ENCODE results near the gene BBX. TPM values are rescaled to one million over a fixed set of nuclear protein-coding genes. Genes with fewer than 3 reads are reported as not detected.

Gene BBX
- total RNA-seq, 1 donor, result 81.8 TPM

DNA sequence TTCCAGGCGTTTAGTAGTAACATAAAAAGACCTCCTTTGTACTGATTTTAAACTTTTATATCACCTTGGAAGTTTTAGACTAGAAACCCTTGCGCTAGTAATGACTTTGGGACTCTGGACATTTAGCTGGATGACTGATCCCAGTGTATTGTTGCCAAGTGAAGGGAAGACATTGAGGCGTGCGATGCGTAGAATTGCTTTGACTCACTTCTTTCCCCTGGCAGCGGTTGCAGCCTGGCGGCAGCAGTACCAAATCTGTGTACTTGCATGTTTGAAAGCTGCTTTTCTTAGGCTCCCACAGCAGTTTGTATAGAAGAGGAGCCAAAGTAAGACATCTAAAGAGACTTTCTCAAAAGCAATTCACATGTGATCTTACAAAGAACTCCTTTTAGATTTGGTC, 151.6 kb downstream of the BBX start:
- TF ChIP-seq, protein P1, sequence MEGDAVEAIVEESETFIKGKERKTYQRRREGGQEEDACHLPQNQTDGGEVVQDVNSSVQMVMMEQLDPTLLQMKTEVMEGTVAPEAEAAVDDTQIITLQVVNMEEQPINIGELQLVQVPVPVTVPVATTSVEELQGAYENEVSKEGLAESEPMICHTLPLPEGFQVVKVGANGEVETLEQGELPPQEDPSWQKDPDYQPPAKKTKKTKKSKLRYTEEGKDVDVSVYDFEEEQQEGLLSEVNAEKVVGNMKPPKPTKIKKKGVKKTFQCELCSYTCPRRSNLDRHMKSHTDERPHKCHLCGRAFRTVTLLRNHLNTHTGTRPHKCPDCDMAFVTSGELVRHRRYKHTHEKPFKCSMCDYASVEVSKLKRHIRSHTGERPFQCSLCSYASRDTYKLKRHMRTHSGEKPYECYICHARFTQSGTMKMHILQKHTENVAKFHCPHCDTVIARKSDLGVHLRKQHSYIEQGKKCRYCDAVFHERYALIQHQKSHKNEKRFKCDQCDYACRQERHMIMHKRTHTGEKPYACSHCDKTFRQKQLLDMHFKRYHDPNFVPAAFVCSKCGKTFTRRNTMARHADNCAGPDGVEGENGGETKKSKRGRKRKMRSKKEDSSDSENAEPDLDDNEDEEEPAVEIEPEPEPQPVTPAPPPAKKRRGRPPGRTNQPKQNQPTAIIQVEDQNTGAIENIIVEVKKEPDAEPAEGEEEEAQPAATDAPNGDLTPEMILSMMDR (IDR thresholded peaks at IDR 0.05; ENCODE audit: insufficient read depth, low read length), result no peak
- peak; percentile 43 for DNase-seq (ENCODE audit: low read depth)
- no peak overlapping the region for H3K4me3 ChIP-seq (ENCODE audit: low read depth, low read length)

DNA sequence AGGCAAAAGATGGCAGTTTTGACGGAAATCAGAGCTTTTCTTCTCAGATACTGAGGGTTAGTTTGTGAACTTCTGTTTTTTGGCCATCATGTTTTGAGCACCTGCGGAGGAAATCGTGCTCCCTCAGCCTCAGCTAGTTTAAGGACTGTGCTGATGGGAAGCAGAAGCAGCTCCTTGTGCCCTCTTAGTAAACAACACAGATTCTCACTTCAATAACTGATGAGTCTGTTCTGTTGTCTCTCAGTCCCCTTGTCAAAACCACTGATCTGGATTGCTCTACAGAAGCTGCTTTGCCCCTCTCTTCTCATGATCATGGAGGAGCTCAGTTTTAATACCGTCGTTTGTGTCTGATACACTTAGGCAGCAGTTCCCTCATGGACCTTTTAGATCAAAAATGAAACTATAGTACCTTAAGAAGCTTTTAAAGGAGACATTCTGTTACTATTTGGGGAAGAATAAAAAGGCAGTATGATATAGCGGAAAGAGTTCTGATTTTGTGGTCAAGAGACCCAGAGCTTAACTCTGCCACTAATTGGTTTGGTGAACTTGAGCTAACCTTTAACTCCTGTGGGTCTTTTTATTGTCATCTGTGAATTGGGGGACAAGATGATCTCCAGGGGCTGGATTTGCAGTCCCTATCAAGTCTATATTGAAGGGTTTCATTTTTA, 152.6 kb downstream of the BBX start:
- H3K4me3 ChIP-seq (ENCODE audit: low read depth, low read length), result no peak overlapping the region
- DNase-seq (ENCODE audit: low read depth), result no peak
- TF ChIP-seq, protein P1 (IDR thresholded peaks at IDR 0.05; ENCODE audit: insufficient read depth, low read length), result no peak

DNA sequence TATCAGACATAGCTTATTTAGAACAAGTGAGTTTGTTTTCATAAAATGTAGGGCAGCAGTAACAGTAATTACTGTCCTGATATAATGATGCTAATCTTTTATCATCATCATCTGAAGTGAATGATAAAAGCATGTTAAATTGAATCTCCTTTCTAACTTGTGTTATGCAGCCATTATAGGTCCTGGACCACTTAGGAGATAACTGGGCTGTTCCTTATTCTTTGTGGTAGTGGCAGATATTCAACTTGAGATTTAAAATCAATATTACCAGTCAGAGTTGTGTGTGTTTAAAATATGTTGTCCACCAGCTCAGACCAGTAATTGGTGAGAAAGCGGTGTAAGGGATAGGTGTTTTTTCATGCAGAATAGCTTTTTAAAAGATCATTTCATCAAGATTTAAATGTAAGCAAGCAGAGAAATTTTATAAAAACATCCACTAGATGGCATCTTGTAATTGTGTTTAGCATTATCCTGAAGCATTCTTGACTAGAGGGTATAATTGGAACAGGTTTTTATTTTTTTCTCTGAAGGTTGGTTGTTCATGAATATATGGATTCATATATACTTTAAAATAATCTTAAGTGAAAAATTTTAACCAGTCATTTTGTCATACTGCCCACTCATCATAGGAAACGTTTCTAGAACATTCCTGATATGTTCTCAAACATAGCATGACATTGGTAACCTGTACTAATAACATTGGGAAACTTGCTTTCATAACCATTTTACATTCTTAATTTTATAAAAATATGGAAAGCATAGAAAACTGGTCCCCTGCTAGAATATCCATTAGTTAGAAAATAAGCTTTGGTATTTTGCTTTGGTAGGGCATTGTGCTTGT, 153.9 kb downstream of the BBX start:
- TF ChIP-seq, protein P1 (IDR thresholded peaks at IDR 0.05; ENCODE audit: insufficient read depth, low read length), result peak; percentile 49
- H3K4me3 ChIP-seq (ENCODE audit: low read depth, low read length), result no peak overlapping the region
- DNase-seq (ENCODE audit: low read depth), result peak; percentile 49

DNA sequence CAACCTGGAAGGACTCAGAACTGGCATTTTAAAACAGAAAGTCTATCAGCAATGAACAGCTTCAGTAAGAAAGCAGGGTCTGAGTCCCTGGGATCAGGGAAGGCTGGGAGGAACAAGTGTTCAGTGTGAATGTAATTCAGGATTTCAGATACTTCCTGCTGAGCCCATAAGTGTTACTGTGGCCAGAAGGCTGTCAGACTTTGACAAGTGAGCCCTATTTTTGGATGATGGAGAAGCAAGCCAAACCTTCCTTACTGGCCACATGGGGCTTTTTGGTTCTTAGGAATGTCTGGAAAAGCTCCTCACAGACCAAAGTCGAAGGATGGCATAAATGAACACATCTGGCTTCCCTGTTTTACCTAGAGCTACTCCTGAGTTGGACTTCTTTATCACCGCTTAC, 157.2 kb downstream of the BBX start:
- no peak overlapping the region for H3K4me3 ChIP-seq (ENCODE audit: low read depth, low read length)
- TF ChIP-seq, protein P1 (IDR thresholded peaks at IDR 0.05; ENCODE audit: insufficient read depth, low read length), result no peak
- DNase-seq (ENCODE audit: low read depth), result no peak

DNA sequence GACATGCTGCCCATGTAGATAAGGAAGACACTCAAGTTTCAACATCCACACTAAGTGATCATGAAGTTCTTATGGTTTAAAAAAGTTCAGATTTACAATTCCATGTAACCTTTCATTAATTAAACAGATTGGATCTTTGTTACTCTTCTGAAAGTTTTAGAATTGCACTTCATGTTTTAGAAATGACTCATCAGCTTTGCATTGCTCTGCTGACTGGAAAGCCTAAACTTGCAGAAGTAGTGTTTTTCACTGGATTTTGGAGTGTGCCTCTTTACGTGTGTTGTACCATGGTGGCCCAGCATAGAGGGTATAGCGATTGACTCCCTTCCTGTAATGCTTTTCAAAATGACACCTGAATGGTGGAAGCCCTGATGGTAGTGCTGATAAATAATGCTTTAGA, 157.9 kb downstream of the BBX start:
- DNase-seq (ENCODE audit: low read depth), result no peak
- H3K4me3 ChIP-seq (ENCODE audit: low read depth, low read length), result no peak overlapping the region
- TF ChIP-seq, protein P1 (IDR thresholded peaks at IDR 0.05; ENCODE audit: insufficient read depth, low read length), result no peak

DNA sequence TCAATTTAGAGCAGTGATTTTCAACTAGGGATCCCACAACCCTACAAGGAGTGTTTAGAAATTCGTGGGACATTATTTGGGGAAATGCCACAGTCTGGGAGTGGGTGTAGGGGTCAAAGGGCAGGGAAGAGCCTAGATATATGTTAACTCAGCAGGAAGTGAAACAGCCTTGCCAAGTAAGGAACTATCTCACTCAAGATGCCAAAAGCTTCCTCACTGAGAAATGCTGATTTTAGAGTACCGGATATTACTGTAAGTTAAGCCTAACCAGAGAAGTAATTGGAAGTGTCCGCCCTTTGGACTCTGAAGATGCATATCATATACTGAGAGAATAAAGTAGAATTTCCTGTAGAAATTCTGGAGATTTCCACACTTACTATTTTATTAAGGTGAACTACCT, 158.6 kb downstream of the BBX start:
- TF ChIP-seq, protein P1 (IDR thresholded peaks at IDR 0.05; ENCODE audit: insufficient read depth, low read length), result no peak
- no peak overlapping the region for H3K4me3 ChIP-seq (ENCODE audit: low read depth, low read length)
- DNase-seq (ENCODE audit: low read depth), result no peak
